ENCODE measurements around the gene ZNF319. TPM values are rescaled to one million over a fixed set of nuclear protein-coding genes. Genes with fewer than 3 reads are reported as not detected.

The ZNF319 gene
- total and polyA plus RNA-seq, 2 of the 8 experiments (the other 6 are each of a cell fraction or from before 2014, with no cell fraction given) = 3.3 to 5.5 TPM

- Histone ChIP-seq H4K91ac (replicated peaks; ENCODE audit: insufficient read length, low read length) (no peak overlapping the region), H2BK12ac (ENCODE audit: low read depth, low read length) (no peak overlapping the region), H3K4me1 (replicated peaks in 1 of 4; ENCODE audit: control insufficient read depth in 3 of 4, insufficient read depth in 4 of 4, low read length in 3 of 4) (peaks cover 0 to 15% (median 8%) of the 10 kb centered on the region in 4 experiments; a peak in 4 of 7 replicates), H2AFZ (ENCODE audit: low read length) (no peak overlapping the region), H3K18ac (ENCODE audit: extremely low read depth, low read length) (no peak overlapping the region; the same call in 1 of the 2 replicates), H3K27ac (ENCODE audit: low read depth, low read length) (no peak overlapping the region), H3K79me1 (ENCODE audit: low read depth, low read length) (no peaks in the 10 kb centered on the region), H3K4me3 (ENCODE audit: extremely low read depth in 1 of 4, insufficient read depth in 2 of 4, low read depth in 3 of 4, low read length in 4 of 4) (no peak overlapping the region), H3K56ac (replicated peaks; ENCODE audit: insufficient read length, low read depth, low read length) (no peak overlapping the region), H4K8ac (ENCODE audit: extremely low read depth, insufficient read depth, low read length) (no peak overlapping the region; the same call in 1 of the 2 replicates), H2AK5ac (ENCODE audit: low read depth, low read length) (no peak overlapping the region), H3K4ac (replicated peaks; ENCODE audit: insufficient read length, low read depth, low read length) (no peak overlapping the region), H3K23me2 (ENCODE audit: low read depth, low read length) (no peaks in the 10 kb centered on the region), H3K9ac (replicated peaks in 1 of 4; ENCODE audit: extremely low read depth in 1 of 4, low read depth in 3 of 4, low read length in 3 of 4) (no peak overlapping the region), H3K27me3 (replicated peaks in 1 of 4; ENCODE audit: control insufficient read depth in 3 of 4, extremely low read depth in 1 of 4, insufficient read depth in 3 of 4, low read length in 3 of 4) (no peaks in the 10 kb centered on the region), H4K5ac (ENCODE audit: insufficient read length, low read depth, low read length) (no peak overlapping the region), H3K4me2 (ENCODE audit: insufficient read depth in 1 of 2, low read depth in 2 of 2, low read length in 2 of 2) (no peak overlapping the region), H2BK120ac (replicated peaks; ENCODE audit: low read depth, low read length) (no peak overlapping the region), H2BK5ac (ENCODE audit: low read depth, low read length) (no peak overlapping the region), H3K23ac (ENCODE audit: insufficient read length) (no peak overlapping the region), H4K20me1 (replicated peaks in 1 of 2; ENCODE audit: control insufficient read depth in 1 of 2, insufficient read depth in 2 of 2, low read length in 2 of 2) (peaks cover 0 to 1% of the 10 kb centered on the region in 2 experiments), H3K36me3 (ENCODE audit: control insufficient read depth in 2 of 4, insufficient read depth in 4 of 4, low read length in 3 of 4) (peaks cover under 1 to 27% (median 8%) of the 10 kb centered on the region in 4 experiments; a peak in 5 of 8 replicates), H2BK15ac (ENCODE audit: low read length) (no peak overlapping the region), H3K14ac (ENCODE audit: insufficient read length) (no peak overlapping the region), H2BK20ac (ENCODE audit: low read length) (no peak overlapping the region), H3K79me2 (ENCODE audit: control insufficient read depth in 1 of 2, insufficient read depth in 2 of 2, low read length in 2 of 2) (no peaks in the 10 kb centered on the region), H3K9me3 (ENCODE audit: insufficient read depth in 2 of 2, low read depth in 1 of 2, low read length in 1 of 2) (no peaks in the 10 kb centered on the region)
- ChIA-PET CTCF (ENCODE audit: partially characterized antibody) (interaction anchor here (1.9 kb wide), 1 partner anchor 12 kb away, joined by 8 read pairs; no protein-coding TSS in a partner anchor), POLR2A (ENCODE audit: partially characterized antibody) (no interaction called here)
- FAIRE-seq = no peak
- no peak for DNase-seq (ENCODE audit: low read depth in 1 of 2, low spot score in 2 of 2)
- WGBS, 2 experiments (ENCODE audit: extremely low coverage in 1 of 2, insufficient coverage in 1 of 2, insufficient read length in 1 of 2, insufficient replicate concordance in 2 of 2, low coverage in 1 of 2, low lambda C conversion rate in 2 of 2, missing lambda C conversion rate in 1 of 2) = 94% methylated on average over 15 of the region's 31 CpGs; no CpG with 5 or more reads in 1 of the 2 experiments
- TF ChIP-seq BCL11A (IDR thresholded peaks at IDR 0.05; ENCODE audit: low read depth in 2 of 2, low read length in 2 of 2) = no peak
- no peak for TF ChIP-seq PHF8 (conservative IDR thresholded peaks at IDR 0.05; ENCODE audit: low read depth, low read length)
- no peak for TF ChIP-seq JUND (IDR thresholded peaks at IDR 0.05; ENCODE audit: low read length)
- no peak for TF ChIP-seq SAP30 (IDR thresholded peaks at IDR 0.05; ENCODE audit: insufficient read depth, insufficient replicate concordance, low read length)
- no peak for TF ChIP-seq POU5F1 (IDR thresholded peaks at IDR 0.05; ENCODE audit: low read depth, low read length)
- TF ChIP-seq GTF2F1 (IDR thresholded peaks at IDR 0.05; ENCODE audit: borderline replicate concordance, low read depth, low read length) = no peak
- no peak for TF ChIP-seq TCF12 (IDR thresholded peaks at IDR 0.05; ENCODE audit: low read depth, low read length)
- no peak for TF ChIP-seq TEAD4 (IDR thresholded peaks at IDR 0.05; ENCODE audit: low read depth, low read length)
- no peak for TF ChIP-seq E2F6 (IDR thresholded peaks at IDR 0.05)
Observed at GRCh38 chr16:58045096-58045495, 44.6 kb upstream of the ZNF319 start.
